Measurements from ENCODE around the gene ITGB7. TPM values are rescaled to one million over a fixed set of nuclear protein-coding genes. Genes with fewer than 3 reads are reported as not detected.

The ITGB7 gene
- total and polyA plus RNA-seq, 10 of the 15 experiments (the other 5 are each of a cell fraction or from before 2014, with no cell fraction given): 54.5 to 487 (median 252) TPM

DNA sequence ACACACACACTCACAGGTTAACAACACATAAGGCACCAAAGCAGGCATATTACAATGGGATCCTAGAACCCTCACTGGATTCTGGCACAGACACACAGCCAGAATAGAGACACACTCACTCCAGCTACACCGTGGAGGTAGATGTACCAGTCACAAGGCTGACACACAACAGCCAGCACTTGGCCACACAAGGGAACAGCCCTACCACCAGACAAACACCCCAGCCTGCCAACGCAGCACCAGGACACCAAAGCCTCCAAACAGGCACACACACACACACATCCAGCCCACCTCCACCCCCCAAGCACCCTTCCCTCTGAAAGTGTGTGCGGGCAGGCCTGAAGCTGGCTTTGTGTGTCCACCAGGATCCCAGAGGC is 10.9 kb upstream of the ITGB7 start:
- Histone ChIP-seq H3K9ac (ENCODE audit: control insufficient read depth, insufficient read depth, low read length) (0 out of 2 replicates have a peak overlapping the region, but pooled peaks have one; percentile 21), H3K27me3 (replicated peaks in 1 of 2; ENCODE audit: control insufficient read depth in 2 of 2, insufficient read depth in 2 of 2, low read length in 1 of 2) (no peaks in the 10 kb centered on the region), H3K36me3 (ENCODE audit: control insufficient read depth in 2 of 2, insufficient read depth in 2 of 2, low read length in 1 of 2) (peaks cover 3 to 7% of the 10 kb centered on the region in 2 experiments), H3K27ac (ENCODE audit: control insufficient read depth, insufficient read depth) (no peak overlapping the region), H4K20me1 (ENCODE audit: control insufficient read depth, insufficient read depth) (no peaks in the 10 kb centered on the region), H3K79me2 (ENCODE audit: control insufficient read depth, insufficient read depth, low read length) (peaks cover 4% of the 10 kb centered on the region; the same call in 1 of the 2 replicates), H2AFZ (ENCODE audit: control insufficient read depth, low read depth, low read length) (no peak overlapping the region), H3K4me2 (ENCODE audit: control insufficient read depth, insufficient read depth) (peak overlapping the region; percentile 54), H3K9me3 (replicated peaks; ENCODE audit: control insufficient read depth, insufficient read depth, low read length) (no peaks in the 10 kb centered on the region), H3K4me1 (ENCODE audit: control insufficient read depth, insufficient read depth, low read length) (peaks cover 22% of the 10 kb centered on the region), H3K4me3 (peak overlapping the region; percentile 16; the same call in 1 of the 2 replicates)
- BruUV-seq (replicated peaks): TSS peak; percentile 22
- ChIA-PET CTCF (interaction anchor here (0.6 to 15.7 kb wide), 9 partner anchors 9 to 232 kb away, joined by 3 to 315 read pairs (median 7); partner anchors contain the start of genes CSAD, ESPL1, PFDN5 and ZNF740), POLR2A (interaction anchor here (1.1 to 4.4 kb wide), 4 partner anchors 10 to 51 kb away, joined by 3 to 28 read pairs (median 14); partner anchors contain the start of genes ESPL1 and ITGB7), RAD21 (ENCODE audit: unreplicated experiment) (interaction anchor here (0.6 to 11.1 kb wide), 11 partner anchors 9 to 152 kb away, joined by 3 to 146 read pairs (median 3); partner anchors contain the start of genes ESPL1 and ITGB7), SMC1A (ENCODE audit: uncharacterized antibody, unreplicated experiment) (interaction anchor here (0.7 to 16.4 kb wide), 8 partner anchors 9 to 203 kb away, joined by 3 to 155 read pairs (median 4); partner anchors contain the start of genes ESPL1 and ITGB7)
- TF ChIP-seq, protein P1, sequence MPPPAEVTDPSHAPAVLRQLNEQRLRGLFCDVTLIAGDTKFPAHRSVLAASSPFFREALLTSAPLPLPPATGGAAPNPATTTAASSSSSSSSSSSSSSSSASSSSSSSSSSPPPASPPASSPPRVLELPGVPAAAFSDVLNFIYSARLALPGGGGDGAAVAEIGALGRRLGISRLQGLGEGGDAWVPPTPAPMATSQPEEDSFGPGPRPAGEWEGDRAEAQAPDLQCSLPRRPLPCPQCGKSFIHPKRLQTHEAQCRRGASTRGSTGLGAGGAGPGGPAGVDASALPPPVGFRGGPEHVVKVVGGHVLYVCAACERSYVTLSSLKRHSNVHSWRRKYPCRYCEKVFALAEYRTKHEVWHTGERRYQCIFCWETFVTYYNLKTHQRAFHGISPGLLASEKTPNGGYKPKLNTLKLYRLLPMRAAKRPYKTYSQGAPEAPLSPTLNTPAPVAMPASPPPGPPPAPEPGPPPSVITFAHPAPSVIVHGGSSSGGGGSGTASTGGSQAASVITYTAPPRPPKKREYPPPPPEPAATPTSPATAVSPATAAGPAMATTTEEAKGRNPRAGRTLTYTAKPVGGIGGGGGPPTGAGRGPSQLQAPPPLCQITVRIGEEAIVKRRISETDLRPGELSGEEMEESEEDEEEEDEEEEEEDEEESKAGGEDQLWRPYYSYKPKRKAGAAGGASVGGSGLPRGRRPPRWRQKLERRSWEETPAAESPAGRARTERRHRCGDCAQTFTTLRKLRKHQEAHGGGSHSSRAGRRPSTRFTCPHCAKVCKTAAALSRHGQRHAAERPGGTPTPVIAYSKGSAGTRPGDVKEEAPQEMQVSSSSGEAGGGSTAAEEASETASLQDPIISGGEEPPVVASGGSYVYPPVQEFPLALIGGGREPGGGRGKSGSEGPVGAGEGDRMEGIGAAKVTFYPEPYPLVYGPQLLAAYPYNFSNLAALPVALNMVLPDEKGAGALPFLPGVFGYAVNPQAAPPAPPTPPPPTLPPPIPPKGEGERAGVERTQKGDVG (CRISPR knock-in tag; IDR thresholded peaks at IDR 0.05): no peak
- no peak for TF ChIP-seq RELA (IDR thresholded peaks at IDR 0.05; ENCODE audit: borderline replicate concordance, partially characterized antibody)
- no peak for TF ChIP-seq EGR1 (IDR thresholded peaks at IDR 0.05; ENCODE audit: borderline replicate concordance in 1 of 2, low read depth in 2 of 2, low read length in 2 of 2)
- no peak for TF ChIP-seq KAT2A (conservative IDR thresholded peaks at IDR 0.05; ENCODE audit: control insufficient read depth, low read depth, low read length)
- no peak for TF ChIP-seq CBX3 (IDR thresholded peaks at IDR 0.05; ENCODE audit: borderline replicate concordance, low read depth)
- no peak for TF ChIP-seq EP300 (IDR thresholded peaks at IDR 0.05; ENCODE audit: borderline replicate concordance in 1 of 2, control insufficient read depth in 1 of 2, low read depth in 2 of 2, low read length in 2 of 2)
- TF ChIP-seq NFYA (IDR thresholded peaks at IDR 0.05; ENCODE audit: borderline replicate concordance, low read depth, low read length): no peak
- TF ChIP-seq, protein P2, sequence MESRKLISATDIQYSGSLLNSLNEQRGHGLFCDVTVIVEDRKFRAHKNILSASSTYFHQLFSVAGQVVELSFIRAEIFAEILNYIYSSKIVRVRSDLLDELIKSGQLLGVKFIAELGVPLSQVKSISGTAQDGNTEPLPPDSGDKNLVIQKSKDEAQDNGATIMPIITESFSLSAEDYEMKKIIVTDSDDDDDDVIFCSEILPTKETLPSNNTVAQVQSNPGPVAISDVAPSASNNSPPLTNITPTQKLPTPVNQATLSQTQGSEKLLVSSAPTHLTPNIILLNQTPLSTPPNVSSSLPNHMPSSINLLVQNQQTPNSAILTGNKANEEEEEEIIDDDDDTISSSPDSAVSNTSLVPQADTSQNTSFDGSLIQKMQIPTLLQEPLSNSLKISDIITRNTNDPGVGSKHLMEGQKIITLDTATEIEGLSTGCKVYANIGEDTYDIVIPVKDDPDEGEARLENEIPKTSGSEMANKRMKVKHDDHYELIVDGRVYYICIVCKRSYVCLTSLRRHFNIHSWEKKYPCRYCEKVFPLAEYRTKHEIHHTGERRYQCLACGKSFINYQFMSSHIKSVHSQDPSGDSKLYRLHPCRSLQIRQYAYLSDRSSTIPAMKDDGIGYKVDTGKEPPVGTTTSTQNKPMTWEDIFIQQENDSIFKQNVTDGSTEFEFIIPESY (IDR thresholded peaks at IDR 0.05): no peak
- no peak for TF ChIP-seq SMC3 (IDR thresholded peaks at IDR 0.05; ENCODE audit: borderline replicate concordance, low read length)
- TF ChIP-seq E4F1 (IDR thresholded peaks at IDR 0.05; ENCODE audit: borderline replicate concordance, partially characterized antibody): no peak
- TF ChIP-seq, protein P3, sequence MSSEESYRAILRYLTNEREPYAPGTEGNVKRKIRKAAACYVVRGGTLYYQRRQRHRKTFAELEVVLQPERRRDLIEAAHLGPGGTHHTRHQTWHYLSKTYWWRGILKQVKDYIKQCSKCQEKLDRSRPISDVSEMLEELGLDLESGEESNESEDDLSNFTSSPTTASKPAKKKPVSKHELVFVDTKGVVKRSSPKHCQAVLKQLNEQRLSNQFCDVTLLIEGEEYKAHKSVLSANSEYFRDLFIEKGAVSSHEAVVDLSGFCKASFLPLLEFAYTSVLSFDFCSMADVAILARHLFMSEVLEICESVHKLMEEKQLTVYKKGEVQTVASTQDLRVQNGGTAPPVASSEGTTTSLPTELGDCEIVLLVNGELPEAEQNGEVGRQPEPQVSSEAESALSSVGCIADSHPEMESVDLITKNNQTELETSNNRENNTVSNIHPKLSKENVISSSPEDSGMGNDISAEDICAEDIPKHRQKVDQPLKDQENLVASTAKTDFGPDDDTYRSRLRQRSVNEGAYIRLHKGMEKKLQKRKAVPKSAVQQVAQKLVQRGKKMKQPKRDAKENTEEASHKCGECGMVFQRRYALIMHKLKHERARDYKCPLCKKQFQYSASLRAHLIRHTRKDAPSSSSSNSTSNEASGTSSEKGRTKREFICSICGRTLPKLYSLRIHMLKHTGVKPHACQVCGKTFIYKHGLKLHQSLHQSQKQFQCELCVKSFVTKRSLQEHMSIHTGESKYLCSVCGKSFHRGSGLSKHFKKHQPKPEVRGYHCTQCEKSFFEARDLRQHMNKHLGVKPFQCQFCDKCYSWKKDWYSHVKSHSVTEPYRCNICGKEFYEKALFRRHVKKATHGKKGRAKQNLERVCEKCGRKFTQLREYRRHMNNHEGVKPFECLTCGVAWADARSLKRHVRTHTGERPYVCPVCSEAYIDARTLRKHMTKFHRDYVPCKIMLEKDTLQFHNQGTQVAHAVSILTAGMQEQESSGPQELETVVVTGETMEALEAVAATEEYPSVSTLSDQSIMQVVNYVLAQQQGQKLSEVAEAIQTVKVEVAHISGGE (CRISPR knock-in tag; IDR thresholded peaks at IDR 0.05): no peak
- no peak for FAIRE-seq
- 69% methylated on average over 3 of the region's 3 CpGs for WGBS (ENCODE audit: insufficient coverage, insufficient replicate concordance, low lambda C conversion rate, missing lambda C conversion rate)
- in situ Hi-C loops (cut with MboI): no loop called here
- no peak for ATAC-seq
- DNase-seq (ENCODE audit: low read depth, low spot score): no peak
- intact Hi-C loops (cut with micrococcal nuclease; ENCODE audit: unreplicated experiment): no loop called here

Data from GM12878 (cell line).